Breast epithelium (tissue), 4 donors: ENCODE measurements around the gene LRRFIP1. TPM values are rescaled to one million over a fixed set of nuclear protein-coding genes. Genes with fewer than 3 reads are reported as not detected.

Source experiments
- DNase-seq, 2 donors: peaks; one replicate each; pipeline ENCODE4 v3.0.0-alpha.2; 2019; ENCODE audit warnings: low spot score in 2 of 2
- H3K27ac ChIP-seq, 2 donors: fragments of 200-600 bp; sonication (generic) in 1 of 2; one replicate each; pipeline ENCODE4 v1.5.1; 2016 to 2019; ENCODE audit warnings: mild to moderate bottlenecking in 1 of 2
- H3K27me3 ChIP-seq, 2 donors: fragments of 200-600 bp; sonication (generic) in 1 of 2; one replicate each; pipeline versions ENCODE4 v1.5.1 to v1.6.0; 2017 to 2019; ENCODE audit warnings: control low read depth in 1 of 2, mild to moderate bottlenecking in 1 of 2
- H3K36me3 ChIP-seq: fragments of 200-600 bp; one replicate; pipeline ENCODE4 v1.5.1; 2019
- H3K4me1 ChIP-seq, 2 donors: fragments of 200-600 bp; sonication (generic); one replicate each; pipeline ENCODE4 v1.5.1; 2016 to 2019; ENCODE audit warnings: control low read depth in 1 of 2
- H3K4me3 ChIP-seq, 3 donors: fragments of 200-600 bp; sonication (generic); 1 replicate in 2 of 3; 2 replicates in 1 of 3; pipeline ENCODE4 v1.5.1; 2016 to 2019; ENCODE audit warnings: mild to moderate bottlenecking in 3 of 3, moderate library complexity in 2 of 3
- H3K9me3 ChIP-seq, 2 donors: fragments of 200-600 bp; sonication (generic) in 1 of 2; one replicate each; pipeline ENCODE4 v1.5.1; 2016 to 2019; ENCODE audit warnings: control low read depth in 1 of 2
- CTCF ChIP-seq, 3 donors: fragments of 450-650 bp; IDR thresholded peaks; one replicate each; pipeline ENCODE4 v1.5.1; 2016 to 2017; ENCODE audit warnings: antibody characterized with exemption in 3 of 3, mild to moderate bottlenecking in 3 of 3, moderate library complexity in 3 of 3
- POLR2A ChIP-seq: fragments of 450-650 bp; IDR thresholded peaks from one replicate; pipeline ENCODE4 v1.6.1; 2016; ENCODE audit warnings: antibody characterized with exemption, mild to moderate bottlenecking, moderate library complexity
- POLR2AphosphoS5 ChIP-seq, 3 donors: sonication (generic); formaldehyde crosslinking; IDR thresholded peaks; one replicate each; pipeline ENCODE4 v1.6.1; 2017; ENCODE audit warnings: antibody characterized with exemption in 3 of 3
- intact Hi-C: fragments of 100-400 bp; cut with DNase I; formaldehyde crosslinking; loops from one replicate; pipeline ENCODE4 v1.15.1; 2023; ENCODE audit warnings: low total_unique reads
- total RNA-seq, 3 donors: library from RNA; depleted of rRNA; stranded (reverse); fragments of >200 nt; gene quantifications; one replicate each; pipeline ENCODE4 v1.1.0, GENCODE V29; 2016

LRRFIP1 gene
- total RNA-seq, 3 donors from 2014 or later, result 82.6 to 136 (median 130) TPM

- peak in 1 of 2 donors; percentile 15 for DNase-seq
- H3K4me3 ChIP-seq, result no peak overlapping the region
- no peaks in the 10 kb centered on the region for H3K27me3 ChIP-seq
- no peaks in the 10 kb centered on the region for H3K4me1 ChIP-seq
- no peak for TF ChIP-seq POLR2A
- no peak for TF ChIP-seq POLR2AphosphoS5 (IDR thresholded peaks at IDR 0.05)
- no peak for TF ChIP-seq CTCF (IDR thresholded peaks at IDR 0.05)
- peak overlapping the region; percentile 6 to 32 for H3K27ac ChIP-seq
- no peaks in the 10 kb centered on the region for H3K9me3 ChIP-seq
- H3K36me3 ChIP-seq, result no peaks in the 10 kb centered on the region
- intact Hi-C loops, result no loop called here
Observed at GRCh38 chr2:237682151-237682550, 54.8 kb downstream of the LRRFIP1 start.

- intact Hi-C loops, result no loop called here
- TF ChIP-seq CTCF (IDR thresholded peaks at IDR 0.05), result no peak
- no peak for TF ChIP-seq POLR2A
- TF ChIP-seq POLR2AphosphoS5 (IDR thresholded peaks at IDR 0.05), result no peak
- Histone ChIP-seq H3K4me1 (no peaks in the 10 kb centered on the region), H3K36me3 (no peaks in the 10 kb centered on the region), H3K27ac (no peak overlapping the region), H3K9me3 (no peaks in the 10 kb centered on the region), H3K4me3 (no peak overlapping the region), H3K27me3 (no peaks in the 10 kb centered on the region)
- peak in 1 of 2 donors; percentile 16 for DNase-seq
Observed at GRCh38 chr2:237682856-237683670, 55.7 kb downstream of the LRRFIP1 start.

- Histone ChIP-seq H3K4me1 (peaks cover 0 to 6% of the 10 kb centered on the region in 2 donors), H3K9me3 (no peaks in the 10 kb centered on the region), H3K27ac (no peak overlapping the region)
Observed at GRCh38 chr2:237685408-237685807, 58.0 kb downstream of the LRRFIP1 start.

GRCh38 chr2:237686659-237687136, 59.3 kb downstream of the LRRFIP1 start:
- peaks cover 0 to 6% of the 10 kb centered on the region in 2 donors for H3K4me1 ChIP-seq
- no peak for DNase-seq

More at GRCh38 chr2:237685408-237685807, 58.0 kb downstream of the LRRFIP1 start:
- H3K27me3 ChIP-seq, result no peaks in the 10 kb centered on the region
- intact Hi-C loops, result no loop called here
- H3K4me3 ChIP-seq, result no peak overlapping the region
- H3K36me3 ChIP-seq, result no peaks in the 10 kb centered on the region
- DNase-seq, result no peak
- TF ChIP-seq CTCF (IDR thresholded peaks at IDR 0.05) (no peak), POLR2AphosphoS5 (IDR thresholded peaks at IDR 0.05) (no peak), POLR2A (no peak)

More at GRCh38 chr2:237686659-237687136, 59.3 kb downstream of the LRRFIP1 start:
- no peaks in the 10 kb centered on the region for H3K36me3 ChIP-seq
- no peaks in the 10 kb centered on the region for H3K9me3 ChIP-seq
- H3K4me3 ChIP-seq, result no peak overlapping the region
- H3K27ac ChIP-seq, result peak overlapping the region; percentile 94 to 97
- intact Hi-C loops, result no loop called here
- no peaks in the 10 kb centered on the region for H3K27me3 ChIP-seq
- TF ChIP-seq CTCF (IDR thresholded peaks at IDR 0.05) (no peak), POLR2AphosphoS5 (IDR thresholded peaks at IDR 0.05) (no peak), POLR2A (no peak)
